Spleen (tissue), 11 donors: ENCODE measurements around the gene PLCH1. TPM values are rescaled to one million over a fixed set of nuclear protein-coding genes. Genes with fewer than 3 reads are reported as not detected.

ENCODE experiments used
- DNase-seq: peaks from one replicate; pipeline ENCODE4 v3.0.0-alpha.2; 2020
- H3K27ac ChIP-seq, 8 donors: fragments of 200-600 bp; sonication (generic) in 7 of 8; 1 replicate in 4 of 8; 2 replicates in 4 of 8; pipeline versions ENCODE4 v1.5.0 to v1.8.0; 2016 to 2021; ENCODE audit warnings: inconsistent platforms in 4 of 8, mild to moderate bottlenecking in 4 of 8, moderate library complexity in 1 of 8
- H3K27me3 ChIP-seq, 7 donors: fragments of 200-600 bp; sonication (generic) in 6 of 7; replicated peaks in 1 of 7; 1 replicate in 4 of 7; 2 replicates in 3 of 7; pipeline versions ENCODE4 v1.5.0 to v1.8.0; 2016 to 2021; ENCODE audit warnings: inconsistent platforms in 3 of 7, mild to moderate bottlenecking in 1 of 7
- H3K36me3 ChIP-seq, 6 donors: fragments of 200-600 bp; sonication (generic) in 5 of 6; 1 replicate in 4 of 6; 2 replicates in 2 of 6; pipeline versions ENCODE4 v1.5.0 to v1.8.0; 2016 to 2021; ENCODE audit warnings: inconsistent platforms in 2 of 6
- H3K4me1 ChIP-seq, 6 donors: fragments of 200-600 bp; sonication (generic) in 5 of 6; 1 replicate in 3 of 6; 2 replicates in 3 of 6; pipeline versions ENCODE4 v1.5.0 to v1.8.0; 2016 to 2021; ENCODE audit warnings: inconsistent platforms in 3 of 6
- H3K4me3 ChIP-seq, 8 donors: fragments of 200-600 bp; sonication (generic) in 7 of 8; 1 replicate in 4 of 8; 2 replicates in 4 of 8; pipeline versions ENCODE4 v1.5.0 to v1.8.0; 2016 to 2021; ENCODE audit warnings: inconsistent platforms in 4 of 8, mild to moderate bottlenecking in 4 of 8, moderate library complexity in 2 of 8
- H3K9me3 ChIP-seq, 8 donors: fragments of 200-600 bp; sonication (generic) in 7 of 8; 1 replicate in 4 of 8; 2 replicates in 4 of 8; pipeline versions ENCODE4 v1.5.0 to v1.8.0; 2016 to 2021; ENCODE audit warnings: inconsistent platforms in 4 of 8
- CTCF ChIP-seq, 11 experiments: fragments of 200-600 bp in 7 of 11; fragments of 450-650 bp in 4 of 11; sonication (generic) in 4 of 11; IDR thresholded peaks in 8 of 11; conservative IDR thresholded peaks in 3 of 11; 1 replicate in 7 of 11; 2 replicates in 4 of 11; pipeline versions ENCODE4 v1.4.0 to v1.8.0; 2016 to 2021; ENCODE audit warnings: antibody characterized with exemption in 11 of 11, inconsistent platforms in 4 of 11, mild to moderate bottlenecking in 1 of 11
- POLR2A ChIP-seq, 3 donors: fragments of 450-650 bp; IDR thresholded peaks; one replicate each; pipeline ENCODE4 v1.5.1; 2017; ENCODE audit warnings: antibody characterized with exemption in 3 of 3, mild to moderate bottlenecking in 1 of 3
- POLR2AphosphoS5 ChIP-seq, 3 donors: sonication (generic); formaldehyde crosslinking; IDR thresholded peaks; one replicate each; pipeline ENCODE4 v1.5.1; 2017; ENCODE audit warnings: antibody characterized with exemption in 3 of 3
- WGBS, 5 donors: extraction: QIAGEN DNeasy Blood & Tissue Kit in 3 of 5; methylation state at CpG; one replicate each; pipeline versions ENCODE4 v1.1.5 to v1.1.7; 2013 to 2018; 5-methylcytosine and 5-hydroxymethylcytosine counted together
- intact Hi-C: fragments of 100-400 bp; cut with DNase I; formaldehyde crosslinking; loops from one replicate; pipeline ENCODE4 v1.15.0; 2023; ENCODE audit warnings: low total_unique reads
- polyA plus RNA-seq, 3 donors: library from polyadenylated mRNA; stranded (reverse); fragments of 200-250 nt; gene quantifications; one replicate each; pipeline ENCODE4 v1.2.1, GENCODE V29; 2013
- total RNA-seq, 7 donors: library from RNA; depleted of rRNA in 3 of 7; stranded (reverse); fragments of >200 nt in 3 of 7; fragmentation: NEBNext Ultra II Directional in 4 of 7; extraction: Animal tissue kit (Norgen Biotek cat#: 25700) in 4 of 7; gene quantifications; one replicate each; pipeline versions ENCODE4 v1.1.0 to v1.2.1, GENCODE V29; 2016 to 2021
- donor health status: healthy with polysubstance abuse.
- donor health status: DM: no; HTN: no; CAD: no; lungs with moderate emphysema.
- donor health status: DM: no; HTN: no; CAD: no.
- donor health status: Bipolar disorder and iron deficiency.
- donor health status: healthy.
- donor health status: DM: no; HTN: no; CAD: no.
- donor health status: DM: yes; HTN: yes; CAD: no.

Gene PLCH1
- total and polyA plus RNA-seq, 10 donors, result 0.02 to 0.37 (median 0.13) TPM; not detected in 1

GRCh38 chr3:155363690-155364070 is 381.2 kb downstream of the PLCH1 start:
- H3K4me3 ChIP-seq, result no peak overlapping the region
- no peak for DNase-seq
- no peak overlapping the region for H3K27ac ChIP-seq
- no peak for TF ChIP-seq CTCF (IDR thresholded peaks at IDR 0.05 in 8 of 11, conservative IDR thresholded peaks at IDR 0.05 in 3 of 11)
- no peak for TF ChIP-seq POLR2AphosphoS5 (IDR thresholded peaks at IDR 0.05)
- no peak for TF ChIP-seq POLR2A (IDR thresholded peaks at IDR 0.05)
- no peaks in the 10 kb centered on the region for H3K4me1 ChIP-seq
- no peaks in the 10 kb centered on the region for H3K27me3 ChIP-seq
- no peaks in the 10 kb centered on the region for H3K36me3 ChIP-seq
- WGBS, 5 donors, result 53 to 76% (median 62%) methylated on average over 3 of the region's 3 CpGs
- intact Hi-C loops, result no loop called here
- H3K9me3 ChIP-seq, result peaks cover 0 to 26% (median 21%) of the 10 kb centered on the region in 8 donors

GRCh38 chr3:155362808-155363689 is 381.8 kb downstream of the PLCH1 start:
- 63 to 75% (median 72%) methylated on average over 10 of the region's 10 CpGs for WGBS, 5 donors
- intact Hi-C loops, result no loop called here
- H3K4me3 ChIP-seq, result no peak overlapping the region
- no peaks in the 10 kb centered on the region for H3K27me3 ChIP-seq
- no peaks in the 10 kb centered on the region for H3K4me1 ChIP-seq
- no peaks in the 10 kb centered on the region for H3K36me3 ChIP-seq
- H3K9me3 ChIP-seq, result peaks cover 0 to 26% (median 21%) of the 10 kb centered on the region in 8 donors
- H3K27ac ChIP-seq, result no peak overlapping the region
- no peak for TF ChIP-seq POLR2AphosphoS5 (IDR thresholded peaks at IDR 0.05)
- TF ChIP-seq CTCF (IDR thresholded peaks at IDR 0.05 in 8 of 11, conservative IDR thresholded peaks at IDR 0.05 in 3 of 11), result no peak
- no peak for TF ChIP-seq POLR2A (IDR thresholded peaks at IDR 0.05)
- DNase-seq, result no peak

GRCh38 chr3:155360281-155360680 is 384.6 kb downstream of the PLCH1 start:
- H3K4me1 ChIP-seq, result no peaks in the 10 kb centered on the region
- no peak overlapping the region for H3K4me3 ChIP-seq
- H3K27me3 ChIP-seq, result no peaks in the 10 kb centered on the region
- WGBS, 5 donors, result 88 to 99% (median 89%) methylated on average over 2 of the region's 2 CpGs
- H3K9me3 ChIP-seq, result peaks cover 0 to 16% (median 12%) of the 10 kb centered on the region in 8 donors
- no peak for DNase-seq
- H3K36me3 ChIP-seq, result no peaks in the 10 kb centered on the region
- H3K27ac ChIP-seq, result no peak overlapping the region
- TF ChIP-seq POLR2AphosphoS5 (IDR thresholded peaks at IDR 0.05) (no peak), CTCF (IDR thresholded peaks at IDR 0.05 in 8 of 11, conservative IDR thresholded peaks at IDR 0.05 in 3 of 11) (no peak), POLR2A (IDR thresholded peaks at IDR 0.05) (no peak)
- intact Hi-C loops, result no loop called here

- intact Hi-C loops, result loop anchor here (5.0 kb wide), 1 partner anchor 346 kb away; no protein-coding TSS in a partner anchor
- no peak overlapping the region for H3K27ac ChIP-seq
- no peaks in the 10 kb centered on the region for H3K4me1 ChIP-seq
- no peak overlapping the region for H3K4me3 ChIP-seq
- 60 to 71% (median 65%) methylated on average over 6 to 7 of the region's 7 CpGs for WGBS, 5 donors
- H3K36me3 ChIP-seq, result no peaks in the 10 kb centered on the region
- no peaks in the 10 kb centered on the region for H3K9me3 ChIP-seq
- H3K27me3 ChIP-seq, result no peaks in the 10 kb centered on the region
- no peak for TF ChIP-seq POLR2AphosphoS5 (IDR thresholded peaks at IDR 0.05)
- no peak for TF ChIP-seq POLR2A (IDR thresholded peaks at IDR 0.05)
- no peak for TF ChIP-seq CTCF (IDR thresholded peaks at IDR 0.05 in 8 of 11, conservative IDR thresholded peaks at IDR 0.05 in 3 of 11)
- DNase-seq, result no peak
Observed at GRCh38 chr3:155356594-155357370, 388.1 kb downstream of the PLCH1 start.
